HCT116 (cell line): ENCODE measurements around the gene OR2S2. TPM values are rescaled to one million over a fixed set of nuclear protein-coding genes. Genes with fewer than 3 reads are reported as not detected.

Experiments
- ATAC-seq: fragments of 200-7000 bp; cut with Tn5 transposase; 2 replicates; pipeline ENCODE4 v1.9.1; 2020; ENCODE audit warnings: mild to moderate bottlenecking, moderate library complexity
- BruUV-seq: library from RNA; stranded (reverse); fragments of 400-500 nt; replicated peaks from 2 replicates; lab custom pipeline; 2021; lab: Mats Ljungman, UMichigan
- CTCF ChIA-PET: fragments of 300-600 bp; sonication (Branson Sonifier 250); formaldehyde crosslinking; loops from one replicate; lab custom pipeline; 2021; ENCODE audit warnings: antibody characterized with exemption; lab: Charles Lee
- POLR2A ChIA-PET: fragments of 300-600, 350-600 bp; sonication (Branson Sonifier 250); formaldehyde crosslinking; loops from one replicate; lab custom pipeline; 2021; ENCODE audit warnings: antibody characterized with exemption; lab: Charles Lee
- RAD21 ChIA-PET, 2 experiments: fragments of 300-600 bp; sonication (Branson Sonifier 250); formaldehyde crosslinking; loops; one replicate each; lab custom pipeline; 2023; ENCODE audit warnings: low total read pairs in 2 of 2; ENCODE audit not compliant: uncharacterized antibody in 2 of 2, unreplicated experiment in 2 of 2, low non-redundant PET in 1 of 2; lab: Charles Lee
- DNase-seq: peaks from one replicate; pipeline ENCODE4 v3.0.0-alpha.2; 2010; ENCODE audit warnings: low read depth, low spot score
- H2AFZ ChIP-seq: fragments of 200-600 bp; shearing (Covaris generic), sonication (generic); 2 replicates; pipeline ENCODE4 v1.6.1; 2017; ENCODE audit warnings: low read depth, mixed run types, mixed read lengths, antibody characterized with exemption, low read length; ENCODE audit not compliant: poor library complexity, severe bottlenecking
- H3K27ac ChIP-seq: 2 replicates; pipeline ENCODE4 v1.5.1; 2012; ENCODE audit warnings: low read depth, low read length
- H3K27me3 ChIP-seq: fragments of 200-600 bp; sonication (generic); 2 replicates; pipeline ENCODE4 v1.6.1; 2016; ENCODE audit warnings: mixed run types, low read length, mixed read lengths; ENCODE audit not compliant: insufficient read depth
- H3K36me3 ChIP-seq, 2 experiments: fragments of 200-500 bp in 1 of 2; fragments of 200-600 bp in 1 of 2; sonication (Bioruptor generic) in 1 of 2; sonication (generic) in 1 of 2; 2 replicates each; pipeline versions ENCODE4 v1.5.1 to v1.6.1; 2014 to 2016; ENCODE audit warnings: low read length in 2 of 2, inconsistent platforms in 1 of 2, mixed read lengths in 1 of 2, mixed run types in 1 of 2; ENCODE audit not compliant: insufficient read depth in 2 of 2, control insufficient read depth in 1 of 2
- H3K4me1 ChIP-seq, 2 experiments: fragments of 200-600 bp in 1 of 2; sonication (generic) in 1 of 2; 2 replicates each; pipeline versions ENCODE4 v1.5.1 to v1.6.1; 2012 to 2017; ENCODE audit warnings: low read length in 2 of 2, inconsistent platforms in 1 of 2, mild to moderate bottlenecking in 1 of 2, mixed read lengths in 1 of 2, mixed run types in 1 of 2, moderate library complexity in 1 of 2; ENCODE audit not compliant: insufficient read depth in 2 of 2, control insufficient read depth in 1 of 2
- H3K4me2 ChIP-seq: fragments of 200-600 bp; sonication (generic); 2 replicates; pipeline ENCODE4 v1.6.1; 2017; ENCODE audit warnings: mixed run types, low read length, mixed read lengths
- H3K4me3 ChIP-seq, 2 experiments: fragments of 200-600 bp in 1 of 2; sonication (generic) in 1 of 2; replicated peaks in 1 of 2; 2 replicates each; pipeline ENCODE4 v1.5.1; 2011 to 2016; ENCODE audit warnings: low read length in 2 of 2, control low read depth in 1 of 2, low read depth in 1 of 2, mild to moderate bottlenecking in 1 of 2, mixed read lengths in 1 of 2, mixed run types in 1 of 2
- H3K79me2 ChIP-seq: fragments of 200-600 bp; sonication (generic); 2 replicates; pipeline ENCODE4 v1.6.1; 2017; ENCODE audit warnings: mild to moderate bottlenecking, mixed run types, low read length, moderate library complexity, mixed read lengths; ENCODE audit not compliant: insufficient read depth
- H3K9ac ChIP-seq: fragments of 200-600 bp; sonication (generic); 2 replicates; pipeline ENCODE4 v1.6.1; 2016; ENCODE audit warnings: low read length, mixed read lengths
- H3K9me2 ChIP-seq: fragments of 200-600 bp; sonication (generic), shearing (Covaris generic); 2 replicates; pipeline ENCODE4 v1.6.1; 2017; ENCODE audit warnings: mixed run types, mild to moderate bottlenecking, moderate library complexity; ENCODE audit not compliant: insufficient read depth
- H3K9me3 ChIP-seq, 2 experiments: fragments of 200-500 bp in 1 of 2; fragments of 200-600 bp in 1 of 2; sonication (Bioruptor generic) in 1 of 2; sonication (generic) in 1 of 2; 2 replicates each; pipeline ENCODE4 v1.6.1; 2014 to 2017; ENCODE audit warnings: low read length in 2 of 2, mixed read lengths in 2 of 2, inconsistent platforms in 1 of 2, low read depth in 1 of 2, mild to moderate bottlenecking in 1 of 2, mixed run types in 1 of 2, moderate library complexity in 1 of 2; ENCODE audit not compliant: control insufficient read depth in 1 of 2, insufficient read depth in 1 of 2
- H4K20me1 ChIP-seq: fragments of 200-600 bp; sonication (generic), shearing (Covaris generic); 2 replicates; pipeline ENCODE4 v1.6.1; 2017; ENCODE audit warnings: mixed run types, mild to moderate bottlenecking, moderate library complexity; ENCODE audit not compliant: insufficient read depth
- CBX3 ChIP-seq: IDR thresholded peaks from 2 replicates; pipeline ENCODE4 v1.6.1; 2012; ENCODE audit warnings: low read depth
- EGR1 ChIP-seq: IDR thresholded peaks from 2 replicates; pipeline ENCODE4 v1.6.1; 2012; ENCODE audit warnings: low read depth
- ELF1 ChIP-seq: IDR thresholded peaks from 2 replicates; pipeline ENCODE4 v1.6.1; 2012; ENCODE audit warnings: low read depth, borderline replicate concordance
- EZH2 ChIP-seq: fragments of 200-600 bp; sonication (generic); IDR thresholded peaks from 2 replicates; pipeline ENCODE4 v1.6.1; 2017; ENCODE audit warnings: antibody characterized with exemption, mixed run types
- EZH2phosphoT487 ChIP-seq: fragments of 200-600 bp; IDR thresholded peaks from 2 replicates; pipeline ENCODE4 v1.6.1; 2018; ENCODE audit warnings: antibody characterized with exemption, borderline replicate concordance
- FOSL1 ChIP-seq: IDR thresholded peaks from 2 replicates; pipeline ENCODE4 v1.6.1; 2012; ENCODE audit warnings: low read depth
- JUND ChIP-seq: IDR thresholded peaks from 2 replicates; pipeline ENCODE4 v1.6.1; 2012
- POLR2A ChIP-seq: IDR thresholded peaks from 2 replicates; pipeline ENCODE4 v1.7.0; 2011; ENCODE audit warnings: borderline replicate concordance; ENCODE audit not compliant: insufficient read depth, insufficient read length; ENCODE audit errors: extremely low read depth
- POLR2AphosphoS5 ChIP-seq: IDR thresholded peaks from 2 replicates; pipeline ENCODE4 v1.6.1; 2011; ENCODE audit warnings: mild to moderate bottlenecking, low read depth, low read length, moderate library complexity
- RAD21 ChIP-seq: IDR thresholded peaks from 2 replicates; pipeline ENCODE4 v1.6.1; 2012; ENCODE audit warnings: low read depth, mild to moderate bottlenecking
- SIN3A ChIP-seq: IDR thresholded peaks from 2 replicates; pipeline ENCODE4 v1.6.1; 2012; ENCODE audit warnings: low read depth
- SP1 ChIP-seq: IDR thresholded peaks from 2 replicates; pipeline ENCODE4 v1.6.1; 2012; ENCODE audit warnings: low read depth
- SRF ChIP-seq: IDR thresholded peaks from 2 replicates; pipeline ENCODE4 v1.6.1; 2012; ENCODE audit warnings: low read depth
- TCF7L2 ChIP-seq: IDR thresholded peaks from 2 replicates; pipeline ENCODE4 v1.7.0; 2011; ENCODE audit warnings: borderline replicate concordance, inconsistent platforms; ENCODE audit not compliant: insufficient read depth, insufficient read length; ENCODE audit errors: extremely low read depth
- YY1 ChIP-seq: IDR thresholded peaks from 2 replicates; pipeline ENCODE4 v1.6.1; 2011; ENCODE audit warnings: low read length, low read depth, moderate library complexity, mild to moderate bottlenecking; ENCODE audit not compliant: insufficient replicate concordance; ENCODE audit errors: extremely low read depth
- ZBTB33 ChIP-seq: IDR thresholded peaks from 2 replicates; pipeline ENCODE4 v1.6.1; 2011; ENCODE audit warnings: mild to moderate bottlenecking, low read length, moderate library complexity; ENCODE audit not compliant: insufficient replicate concordance; ENCODE audit errors: extremely low read depth
- ZFX ChIP-seq: fragments of 450-650 bp; IDR thresholded peaks from 2 replicates; pipeline ENCODE4 v1.6.1; 2017
- ZNF274 ChIP-seq: fragments of 200-500 bp; sonication (Bioruptor generic); IDR thresholded peaks from 2 replicates; pipeline ENCODE4 v1.6.1; 2014; ENCODE audit warnings: mild to moderate bottlenecking, low read depth, low read length, inconsistent platforms
- intact Hi-C: fragments of 100-400 bp; cut with micrococcal nuclease; formaldehyde crosslinking; loops from 2 replicates; pipeline ENCODE4 v1.10.0; 2022
- total RNA-seq: library from RNA; stranded (reverse); gene quantifications from one replicate; pipeline ENCODE4 v1.2.1, GENCODE V29; 2021; ENCODE audit not compliant: unreplicated experiment
- TF ChIP-seq, protein P1 (sequence below), 3 experiments: fragments of 200-600 bp in 1 of 3; sonication (generic) in 1 of 3; IDR thresholded peaks in 2 of 3; conservative IDR thresholded peaks in 1 of 3; 2 replicates each; pipeline ENCODE4 v1.5.1; 2012 to 2017; ENCODE audit warnings: low read depth in 2 of 3, low read length in 2 of 3, antibody characterized with exemption in 1 of 3, borderline replicate concordance in 1 of 3, control low read depth in 1 of 3, mild to moderate bottlenecking in 1 of 3, mixed read lengths in 1 of 3, mixed run types in 1 of 3, moderate library complexity in 1 of 3; ENCODE audit not compliant: insufficient read depth in 1 of 3
- TF ChIP-seq, protein P2 (sequence below): IDR thresholded peaks from 2 replicates; pipeline ENCODE4 v1.6.1; 2012

The OR2S2 gene
- total RNA-seq, 1 experiment from 2014 or later: not detected

DNA sequence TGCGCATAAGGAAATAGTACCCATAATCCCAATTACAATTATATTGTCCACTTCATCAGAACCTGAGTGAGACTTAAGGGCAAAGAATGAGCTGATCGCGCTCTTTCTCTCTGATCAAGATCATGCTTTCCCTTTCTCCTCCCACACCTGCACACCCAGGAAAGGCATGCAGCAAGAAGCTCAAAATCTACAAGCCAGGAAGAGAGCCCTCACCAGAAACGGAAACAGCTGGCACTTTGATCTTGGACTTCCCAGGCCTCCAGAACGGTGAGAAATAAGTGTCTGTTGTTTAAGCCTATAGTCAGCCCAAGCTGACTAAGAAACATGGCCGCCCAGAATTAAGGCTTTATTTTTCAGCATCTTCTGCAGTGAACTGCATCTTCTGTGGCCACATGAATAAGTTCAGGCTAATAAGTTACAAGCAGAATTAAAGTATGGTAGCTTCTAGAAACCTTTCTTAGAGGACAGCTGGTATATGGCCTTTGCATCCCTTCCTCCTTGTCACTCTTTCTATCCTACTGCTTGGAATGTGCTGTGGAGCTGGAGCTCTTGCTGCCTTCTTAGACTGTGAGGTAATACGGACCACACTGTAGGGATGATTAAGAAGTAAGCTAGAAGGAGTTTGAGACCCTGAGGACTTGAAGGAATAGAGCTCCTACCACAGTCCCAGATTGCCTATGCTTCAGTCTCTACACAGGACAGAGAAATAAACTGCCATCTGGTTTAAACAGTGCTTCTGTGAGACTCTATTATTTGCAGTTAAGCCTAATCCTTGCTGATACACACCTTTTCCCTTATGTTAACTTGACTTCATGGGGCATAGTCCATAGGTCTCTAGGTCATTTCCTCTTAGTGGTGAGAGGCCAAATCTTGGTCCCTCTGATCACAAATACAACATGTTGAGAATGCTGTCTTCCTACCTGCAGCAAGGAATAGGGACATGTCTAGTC, 17.2 kb downstream of the OR2S2 start:
- BruUV-seq: no TSS peak
- no peaks in the 10 kb centered on the region for H3K27me3 ChIP-seq
- TF ChIP-seq EZH2 (no peak), FOSL1 (no peak), TCF7L2 (no peak), SIN3A (no peak), ZFX (no peak), ZNF274 (no peak), EGR1 (no peak), ZBTB33 (no peak), EZH2phosphoT487 (no peak), SRF (no peak), RAD21 (no peak), CBX3 (no peak), POLR2A (no peak), ELF1 (no peak), JUND (no peak), POLR2AphosphoS5 (no peak), YY1 (no peak), SP1 (no peak)
- TF ChIP-seq, protein P1, sequence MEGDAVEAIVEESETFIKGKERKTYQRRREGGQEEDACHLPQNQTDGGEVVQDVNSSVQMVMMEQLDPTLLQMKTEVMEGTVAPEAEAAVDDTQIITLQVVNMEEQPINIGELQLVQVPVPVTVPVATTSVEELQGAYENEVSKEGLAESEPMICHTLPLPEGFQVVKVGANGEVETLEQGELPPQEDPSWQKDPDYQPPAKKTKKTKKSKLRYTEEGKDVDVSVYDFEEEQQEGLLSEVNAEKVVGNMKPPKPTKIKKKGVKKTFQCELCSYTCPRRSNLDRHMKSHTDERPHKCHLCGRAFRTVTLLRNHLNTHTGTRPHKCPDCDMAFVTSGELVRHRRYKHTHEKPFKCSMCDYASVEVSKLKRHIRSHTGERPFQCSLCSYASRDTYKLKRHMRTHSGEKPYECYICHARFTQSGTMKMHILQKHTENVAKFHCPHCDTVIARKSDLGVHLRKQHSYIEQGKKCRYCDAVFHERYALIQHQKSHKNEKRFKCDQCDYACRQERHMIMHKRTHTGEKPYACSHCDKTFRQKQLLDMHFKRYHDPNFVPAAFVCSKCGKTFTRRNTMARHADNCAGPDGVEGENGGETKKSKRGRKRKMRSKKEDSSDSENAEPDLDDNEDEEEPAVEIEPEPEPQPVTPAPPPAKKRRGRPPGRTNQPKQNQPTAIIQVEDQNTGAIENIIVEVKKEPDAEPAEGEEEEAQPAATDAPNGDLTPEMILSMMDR (IDR thresholded peaks at IDR 0.05 in 2 of 3, conservative IDR thresholded peaks at IDR 0.05 in 1 of 3; ENCODE audit: borderline replicate concordance in 1 of 3, insufficient read depth in 1 of 3, low read depth in 2 of 3, low read length in 2 of 3): no peak
- TF ChIP-seq, protein P2, sequence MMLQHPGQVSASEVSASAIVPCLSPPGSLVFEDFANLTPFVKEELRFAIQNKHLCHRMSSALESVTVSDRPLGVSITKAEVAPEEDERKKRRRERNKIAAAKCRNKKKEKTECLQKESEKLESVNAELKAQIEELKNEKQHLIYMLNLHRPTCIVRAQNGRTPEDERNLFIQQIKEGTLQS: no peak
- H3K9me2 ChIP-seq: no peaks in the 10 kb centered on the region
- H3K36me3 ChIP-seq: no peaks in the 10 kb centered on the region
- H3K79me2 ChIP-seq: no peaks in the 10 kb centered on the region
- H4K20me1 ChIP-seq: no peaks in the 10 kb centered on the region
- H3K27ac ChIP-seq: no peak overlapping the region
- intact Hi-C loops: no loop called here
- ChIA-PET CTCF (interaction anchor here (0.9 to 1.1 kb wide), 2 partner anchors 11 to 14 kb away, joined by 3 to 5 read pairs; no protein-coding TSS in a partner anchor), POLR2A (no interaction called here), RAD21 (no interaction called here)
- no peak overlapping the region for H3K4me2 ChIP-seq
- H3K4me3 ChIP-seq: no peak overlapping the region
- no peak overlapping the region for H2AFZ ChIP-seq
- no peaks in the 10 kb centered on the region for H3K9me3 ChIP-seq
- DNase-seq (no peak), ATAC-seq (no peak)
- peaks cover 0 to 11% of the 10 kb centered on the region in 2 experiments; a peak in 2 of 4 replicates for H3K4me1 ChIP-seq
- no peak overlapping the region for H3K9ac ChIP-seq
